Stimulated activated CD8-positive, alpha-beta memory T cell treated with anti-CD3 and anti-CD28 coated beads, Interleukin-12 subunit alpha, Interleukin-12 subunit beta, amount 100 ng/mL, for 1 hour (primary cell): Measurements from ENCODE around the gene EVPL.
A peak's percentile ranks its signal among the peaks of the same experiment; 100 is the strongest.

ENCODE experiments used
- DNase-seq: peaks from one replicate; pipeline ENCODE4 v3.0.0-alpha.2; 2020; ENCODE audit warnings: low read depth

Gene EVPL

GRCh38 chr17:76017481-76018339 is 9.4 kb downstream of the EVPL start:
- DNase-seq, result no peak

- no peak for DNase-seq
These were observed 12.2 kb downstream of the EVPL start for GRCh38 chr17:76014925-76015261.

DNA sequence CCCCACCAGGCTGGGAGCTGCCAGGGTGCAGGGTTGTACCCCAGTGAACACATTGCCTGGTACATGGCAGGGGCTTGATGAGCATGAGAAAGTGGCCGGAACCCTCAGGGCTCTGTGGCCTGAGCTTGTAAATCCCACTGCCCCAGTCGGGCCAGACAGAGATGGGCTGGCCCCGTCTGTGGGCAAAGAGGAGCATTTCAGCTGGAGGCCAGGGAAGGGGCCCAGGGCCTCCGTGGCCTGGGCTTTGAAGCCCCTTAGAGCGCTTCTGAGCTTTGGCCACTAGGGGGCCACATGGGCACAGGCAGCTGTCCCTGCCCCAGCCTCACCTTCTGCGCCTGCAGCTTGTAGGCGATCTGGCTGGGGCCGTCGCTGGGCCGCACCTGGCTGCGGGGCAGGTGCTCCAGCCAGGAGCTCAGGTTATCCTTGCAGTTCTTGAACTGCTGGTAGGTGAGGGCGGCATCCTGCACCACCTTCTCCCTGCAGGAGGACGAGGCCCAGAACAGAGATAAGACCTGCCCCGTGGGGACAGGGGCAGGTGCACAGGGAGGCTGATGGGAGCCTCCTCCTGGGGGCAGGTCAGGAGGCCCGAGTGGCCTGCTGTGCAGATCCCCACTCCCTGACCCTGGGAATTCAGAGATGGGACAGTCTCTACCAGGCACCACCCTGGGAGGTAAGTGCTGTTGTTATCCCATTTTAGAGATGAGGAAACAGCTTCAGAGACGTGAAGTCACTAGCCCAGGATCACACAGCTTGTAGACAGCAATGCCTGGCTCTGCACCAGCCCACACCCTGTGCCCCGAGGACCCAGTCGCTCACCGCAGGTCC is 12.8 kb downstream of the EVPL start:
- DNase-seq, result peak; percentile 60

GRCh38 chr17:76013377-76013932 is 13.7 kb downstream of the EVPL start:
- DNase-seq, result no peak

GRCh38 chr17:76011951-76012350 is 15.2 kb downstream of the EVPL start:
- no peak for DNase-seq

DNA sequence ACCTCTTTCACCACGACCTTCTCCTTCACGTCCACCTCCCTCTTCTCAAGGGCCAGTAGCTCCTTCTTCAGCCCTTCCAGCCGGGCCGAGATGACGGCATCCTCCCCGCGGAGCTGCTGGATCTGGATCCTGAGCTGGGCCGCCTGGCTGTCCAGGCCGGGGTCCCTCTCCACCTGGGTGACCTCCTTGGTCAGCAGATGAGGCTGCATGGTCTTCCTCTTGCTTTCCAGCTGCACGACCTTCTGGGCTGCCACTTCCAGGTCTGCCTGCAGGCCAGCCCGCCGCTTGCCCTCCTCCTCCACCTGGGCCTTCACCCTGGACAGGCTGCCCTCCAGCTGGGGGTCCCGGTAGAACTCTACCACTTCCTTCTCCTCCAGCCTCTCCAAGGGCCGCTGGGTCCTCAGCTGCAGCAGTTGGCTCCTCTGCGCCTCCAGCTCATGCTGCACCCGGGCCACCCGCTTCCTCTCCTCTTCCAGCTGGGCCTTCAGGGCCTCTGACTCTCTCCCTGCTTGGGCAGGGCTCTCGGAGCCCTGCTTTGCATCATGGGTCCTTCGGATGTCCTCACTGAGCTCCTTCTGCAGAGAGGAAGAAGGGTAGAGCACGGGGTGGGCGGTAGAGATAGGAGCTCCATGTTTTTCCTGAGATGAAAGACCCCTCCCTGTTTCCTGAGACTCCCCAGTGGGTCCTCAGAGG is 17.0 kb downstream of the EVPL start:
- DNase-seq, result no peak

GRCh38 chr17:76009447-76009846 is 17.7 kb downstream of the EVPL start:
- no peak for DNase-seq

DNA sequence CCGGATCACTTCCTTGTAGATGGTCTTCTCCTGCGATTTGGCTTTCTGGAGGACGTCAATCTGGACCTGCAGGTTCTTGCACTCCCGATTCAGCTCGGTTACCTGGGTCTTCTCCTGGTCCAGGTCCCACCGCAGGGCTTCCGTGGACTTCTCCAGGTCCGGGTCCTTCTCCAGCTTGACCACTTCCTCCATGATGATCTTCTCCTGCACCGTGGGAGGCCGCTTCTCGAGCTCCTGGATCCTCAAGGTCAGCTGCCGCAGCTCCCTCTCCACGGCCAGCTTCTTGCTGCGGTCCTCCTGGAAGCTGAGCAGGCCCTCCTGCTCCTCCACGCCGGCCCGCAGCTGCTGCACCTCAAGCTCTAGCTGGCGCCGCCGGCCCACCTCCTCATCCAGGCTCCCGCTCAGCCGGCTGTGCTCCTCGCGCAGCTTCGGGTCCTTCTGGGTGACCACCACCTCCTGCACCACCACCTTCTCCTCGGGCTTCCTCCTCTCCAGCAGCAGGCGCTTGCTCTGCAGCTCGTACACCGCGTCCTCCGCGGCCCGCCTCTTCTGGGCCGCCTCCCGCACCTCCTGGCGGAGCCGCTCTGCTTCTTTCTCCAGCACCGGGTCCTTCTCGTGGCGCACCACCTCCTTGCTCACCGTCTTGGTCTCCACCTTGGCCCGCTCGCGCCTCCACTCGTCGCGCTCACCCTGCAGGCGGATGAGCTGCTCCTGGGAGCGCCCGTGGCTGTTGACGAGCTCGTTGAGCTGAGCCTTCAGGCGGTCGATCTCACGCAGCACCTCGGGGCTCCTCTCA is 18.3 kb downstream of the EVPL start:
- DNase-seq, result no peak

DNA sequence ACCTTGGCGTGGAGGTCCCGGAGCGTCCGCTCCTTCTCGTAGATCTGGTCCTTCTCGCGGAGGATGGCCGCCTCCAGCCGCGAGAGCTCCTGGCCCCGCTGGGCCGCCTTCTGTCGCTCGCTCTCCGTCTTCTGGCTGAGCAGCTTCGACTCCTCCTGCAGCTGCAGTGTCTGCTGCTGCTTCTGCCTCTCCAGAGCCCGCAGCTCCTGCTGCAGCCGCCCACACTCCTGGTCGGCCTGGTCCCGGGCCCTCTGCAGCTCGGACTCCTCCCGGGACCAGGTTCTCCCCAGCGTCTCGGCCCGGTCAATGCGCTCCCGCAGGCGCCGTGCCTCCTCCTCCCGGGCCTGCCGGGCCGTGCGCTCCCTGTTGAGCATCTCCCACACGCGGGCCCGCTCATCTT is 18.9 kb downstream of the EVPL start:
- no peak for DNase-seq

- no peak for DNase-seq
These were observed 19.3 kb downstream of the EVPL start for GRCh38 chr17:76007850-76008165.

DNA sequence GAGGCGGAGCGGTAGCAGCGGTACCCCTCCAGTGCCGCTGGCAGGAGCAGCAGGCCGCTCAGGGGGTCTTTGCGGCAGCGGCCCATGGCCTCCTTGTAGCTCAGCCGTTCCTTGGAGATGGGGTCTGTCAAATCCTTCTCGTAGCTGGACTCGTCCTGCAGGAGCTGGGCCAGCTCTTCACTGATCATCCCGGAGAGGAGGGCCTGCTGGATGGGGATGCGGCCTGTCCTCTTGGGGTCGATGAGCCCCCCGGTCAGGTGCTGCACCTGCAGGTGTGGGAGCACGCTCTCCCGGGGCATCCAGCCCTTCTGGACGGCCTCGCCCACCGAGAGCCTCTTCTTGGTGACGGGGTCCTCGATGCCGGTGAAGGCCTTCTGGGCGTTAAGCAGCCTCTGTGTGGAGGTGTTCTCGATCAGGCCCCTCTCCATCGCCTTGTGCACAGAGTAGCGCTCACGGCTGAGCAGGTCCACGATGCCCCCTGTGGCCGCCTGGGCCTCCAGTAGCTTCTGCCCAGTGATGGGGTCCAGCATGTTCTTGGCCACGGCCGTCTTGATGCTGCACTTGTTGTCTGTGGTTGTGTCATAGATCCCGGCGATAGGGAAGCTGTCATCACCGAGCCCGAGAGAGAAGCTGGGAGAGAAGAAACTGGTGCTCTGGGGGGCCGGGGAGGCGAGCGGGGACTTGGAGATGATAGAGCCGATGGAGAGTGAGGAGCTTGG is 19.8 kb downstream of the EVPL start:
- DNase-seq, result no peak

DNA sequence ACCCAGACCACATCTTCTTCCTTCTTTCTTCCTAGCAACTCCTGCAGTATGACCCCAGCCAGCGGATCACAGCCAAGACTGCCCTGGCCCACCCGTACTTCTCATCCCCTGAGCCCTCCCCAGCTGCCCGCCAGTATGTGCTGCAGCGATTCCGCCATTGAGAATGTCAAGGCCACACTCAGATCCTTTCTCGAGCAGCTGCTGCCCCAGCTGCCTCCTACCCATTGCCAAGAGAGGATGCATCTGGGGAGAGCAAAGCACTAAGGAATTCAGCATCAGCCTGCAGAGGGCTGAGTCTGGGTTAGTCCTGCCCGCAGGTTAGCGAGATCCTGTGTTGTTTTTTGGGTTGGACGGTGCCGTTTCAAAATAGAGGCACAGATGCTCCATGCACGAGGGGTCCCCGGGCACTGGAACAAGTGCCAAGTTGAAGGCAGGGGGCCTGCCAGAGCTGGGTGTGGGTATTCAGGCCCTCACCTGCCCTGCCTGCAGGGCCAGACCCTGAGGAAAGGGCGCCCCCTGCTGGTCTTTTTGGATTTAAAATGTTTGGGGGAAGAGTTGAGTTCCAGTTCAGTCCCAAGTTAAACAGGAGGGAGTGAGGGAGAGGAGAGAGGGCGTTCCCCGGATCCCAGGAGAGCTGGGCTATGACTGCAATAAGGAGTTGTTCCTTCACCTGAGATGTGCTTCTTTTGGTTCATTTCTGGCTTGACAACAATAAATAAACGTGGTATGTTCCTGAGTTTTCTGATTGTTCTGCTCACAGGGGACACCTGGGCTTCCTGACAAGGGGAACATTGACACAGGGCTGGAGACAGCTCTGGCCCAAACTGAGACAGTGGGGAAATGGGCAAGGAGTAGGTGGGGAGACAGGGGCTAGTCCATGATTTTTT is 21.6 kb downstream of the EVPL start:
- DNase-seq, result peak; percentile 74

DNA sequence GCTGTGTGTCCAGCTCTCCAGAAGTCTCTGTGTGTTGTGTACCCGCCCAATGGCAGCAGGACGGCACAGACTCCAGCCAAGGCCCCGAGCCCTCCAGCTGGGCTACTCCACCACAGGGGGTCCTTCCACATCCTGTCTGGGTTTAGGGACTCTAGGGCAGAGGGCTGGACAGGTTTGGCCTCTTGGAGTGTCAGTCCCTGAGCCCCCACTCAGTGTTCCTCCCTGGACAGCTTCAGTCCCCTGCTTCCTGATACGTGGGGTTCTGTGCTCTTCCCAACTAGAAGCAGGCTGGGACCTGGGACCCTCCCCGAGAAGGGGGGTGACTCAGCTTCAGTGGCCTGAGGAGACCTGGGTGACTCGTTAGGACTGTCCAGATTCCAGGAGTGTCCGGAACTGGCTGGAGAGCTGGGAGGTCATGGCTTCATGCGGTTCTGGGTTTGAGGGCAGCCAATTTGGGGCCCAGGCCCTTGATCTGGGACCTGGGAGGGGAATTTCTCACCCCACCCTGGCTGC is 22.3 kb downstream of the EVPL start:
- no peak for DNase-seq

- DNase-seq, result no peak
These were observed 23.2 kb downstream of the EVPL start for GRCh38 chr17:76003915-76004314.

- no peak for DNase-seq
These were observed 25.0 kb downstream of the EVPL start for GRCh38 chr17:76002100-76002499.

GRCh38 chr17:76000755-76001521 is 26.2 kb downstream of the EVPL start, which contains the start of gene CDK3:
CDK3 (plus strand) TSS chr17:76000855; CDS start chr17:76001426, 571 bp downstream.
- DNase-seq, result no peak

DNA sequence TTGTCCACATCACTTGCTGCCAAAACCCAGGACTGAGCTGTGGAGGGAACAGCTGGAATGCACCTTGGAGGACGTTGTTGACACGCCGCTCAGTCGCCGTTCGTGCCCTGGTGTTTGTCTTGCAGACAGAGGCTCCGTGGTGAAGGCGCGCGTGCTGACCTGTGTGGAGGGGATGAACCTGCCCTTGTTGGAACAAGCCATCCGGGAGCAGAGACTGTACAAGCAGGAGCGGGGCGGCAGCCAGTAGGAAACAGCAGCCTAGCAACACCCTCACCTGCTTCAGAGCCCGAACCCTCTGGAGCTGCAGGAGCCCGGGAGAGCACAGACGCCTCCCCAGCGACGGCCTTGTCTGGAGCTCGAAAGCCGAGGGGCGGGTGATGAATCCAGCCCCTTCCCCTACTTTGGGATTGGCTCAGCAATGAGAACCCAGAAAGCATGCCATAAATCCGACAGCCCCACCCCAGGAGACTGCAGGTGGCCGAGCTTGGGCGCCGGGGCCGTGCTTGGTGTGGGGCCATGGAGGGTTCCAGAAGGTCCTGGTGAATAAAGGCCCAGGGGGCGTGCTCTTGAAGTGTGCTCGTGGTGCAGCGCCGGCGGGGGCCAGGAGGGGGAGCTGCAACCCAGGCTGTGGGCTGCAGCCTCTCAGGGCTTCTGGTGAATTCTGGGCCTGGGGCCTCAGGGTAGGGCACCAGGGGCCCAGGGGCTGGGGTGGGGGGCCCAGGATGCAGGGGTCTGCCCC is 26.9 kb downstream of the EVPL start:
- peak; percentile 34 for DNase-seq

DNA sequence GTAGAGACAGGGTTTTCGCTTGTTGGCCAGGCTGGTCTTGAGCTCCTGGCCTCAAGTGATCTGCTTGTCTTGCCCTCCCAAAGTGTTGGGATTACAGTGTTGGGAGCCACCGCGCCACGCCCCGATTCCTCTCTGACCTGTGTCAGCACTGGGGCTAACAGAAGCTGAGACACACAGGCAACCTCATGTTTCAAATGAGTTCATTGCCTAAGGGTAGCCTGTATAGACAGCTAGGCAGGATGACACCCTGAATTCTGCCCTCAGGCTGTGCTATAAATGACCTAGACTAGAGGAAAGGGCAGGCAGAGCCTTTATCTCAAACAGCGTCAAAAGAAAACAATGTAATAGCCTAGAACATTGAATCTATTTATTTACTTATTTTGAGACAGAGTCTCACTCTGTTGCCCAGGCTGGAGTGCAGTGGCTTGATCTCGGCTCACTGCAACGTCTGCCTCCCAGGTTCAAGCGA is 28.7 kb downstream of the EVPL start:
- DNase-seq, result no peak
